ENCODE measurements around the gene MKRN2.

MKRN2 gene

GRCh38 chr3:12577379-12577778 is 20.5 kb downstream of the MKRN2 start:
- Histone ChIP-seq H3K36me3 (peaks cover 92 to 98% (median 96%) of the 10 kb centered on the region in 11 experiments), H3K4me3 (no peak overlapping the region), H3K4me2 (no peak overlapping the region), H3K9ac (no peak overlapping the region), H4K20me1 (peaks cover 14 to 72% (median 51%) of the 10 kb centered on the region in 11 experiments; a peak in 21 of 22 replicates), H3K9me3 (replicated peaks in 1 of 11) (peaks cover 9 to 20% (median 18%) of the 10 kb centered on the region in 11 experiments; a peak in 20 of 22 replicates), H3K27ac (no peak overlapping the region), H3K4me1 (peaks cover 15 to 32% (median 17%) of the 10 kb centered on the region in 10 experiments), H3K27me3 (no peaks in the 10 kb centered on the region)
- TF ChIP-seq Cebpa-rat (IDR thresholded peaks at IDR 0.05) = no peak

GRCh38 chr3:12578742-12579141 is 21.9 kb downstream of the MKRN2 start:
- TF ChIP-seq Cebpa-rat (IDR thresholded peaks at IDR 0.05) = no peak
- Histone ChIP-seq H3K27ac (peak overlapping the region in 5 of 11 experiments; percentile 21 to 65 (median 53); a peak in 5 of 22 replicates), H3K9me3 (replicated peaks in 1 of 11) (peaks cover 9 to 20% (median 18%) of the 10 kb centered on the region in 11 experiments; a peak in 20 of 22 replicates), H3K27me3 (no peaks in the 10 kb centered on the region), H3K4me3 (no peak overlapping the region), H3K4me1 (peaks cover 15 to 32% (median 17%) of the 10 kb centered on the region in 10 experiments), H3K4me2 (peak overlapping the region in 9 of 11 experiments; percentile 36 to 73 (median 69); a peak in 13 of 22 replicates), H3K9ac (no peak overlapping the region), H4K20me1 (peaks cover 16 to 81% (median 62%) of the 10 kb centered on the region in 11 experiments; a peak in 21 of 22 replicates), H3K36me3 (peaks cover 92 to 98% (median 96%) of the 10 kb centered on the region in 11 experiments)

- peaks cover 92 to 98% (median 96%) of the 10 kb centered on the region in 11 experiments for H3K36me3 ChIP-seq
- no peak for TF ChIP-seq Cebpa-rat (IDR thresholded peaks at IDR 0.05)
- H3K4me1 ChIP-seq = peaks cover 15 to 32% (median 17%) of the 10 kb centered on the region in 10 experiments
- H3K4me2 ChIP-seq = peak overlapping the region; percentile 36 to 73 (median 69)
- H3K9ac ChIP-seq = peak overlapping the region in 7 of 11 experiments; percentile 5 to 50 (median 23); a peak in 5 of 22 replicates
- H3K9me3 ChIP-seq (replicated peaks in 1 of 11) = peaks cover 9 to 20% (median 18%) of the 10 kb centered on the region in 11 experiments; a peak in 20 of 22 replicates
- no peak overlapping the region; a peak in 1 of 20 replicates for H3K4me3 ChIP-seq
- H4K20me1 ChIP-seq = peaks cover 23 to 81% (median 63%) of the 10 kb centered on the region in 11 experiments; a peak in 21 of 22 replicates
- H3K27ac ChIP-seq = peak overlapping the region in 10 of 11 experiments; percentile 27 to 71 (median 46); a peak in 16 of 22 replicates
- H3K27me3 ChIP-seq = no peaks in the 10 kb centered on the region
Observed at GRCh38 chr3:12579456-12579855, 22.6 kb downstream of the MKRN2 start.

- Histone ChIP-seq H3K9ac (peak overlapping the region in 7 of 11 experiments; percentile 5 to 50 (median 23); a peak in 5 of 22 replicates), H3K9me3 (replicated peaks in 1 of 11) (peaks cover 9 to 20% (median 18%) of the 10 kb centered on the region in 11 experiments; a peak in 20 of 22 replicates), H4K20me1 (peaks cover 27 to 81% (median 65%) of the 10 kb centered on the region in 11 experiments; a peak in 21 of 22 replicates), H3K27me3 (no peaks in the 10 kb centered on the region), H3K27ac (peak overlapping the region in 10 of 11 experiments; percentile 27 to 71 (median 46); a peak in 16 of 22 replicates), H3K4me2 (peak overlapping the region; percentile 36 to 73 (median 69)), H3K4me1 (peaks cover 15 to 32% (median 17%) of the 10 kb centered on the region in 10 experiments), H3K36me3 (peaks cover 92 to 98% (median 96%) of the 10 kb centered on the region in 11 experiments), H3K4me3 (no peak overlapping the region; a peak in 1 of 20 replicates)
- TF ChIP-seq Cebpa-rat (IDR thresholded peaks at IDR 0.05) = no peak
Observed at GRCh38 chr3:12579905-12580304, 23.0 kb downstream of the MKRN2 start.

GRCh38 chr3:12582730-12583129 is 25.8 kb downstream of the MKRN2 start:
- Histone ChIP-seq H3K27ac (no peak overlapping the region), H4K20me1 (peaks cover 41 to 96% (median 90%) of the 10 kb centered on the region in 11 experiments), H3K4me3 (no peak overlapping the region), H3K27me3 (no peaks in the 10 kb centered on the region), H3K36me3 (peaks cover 92 to 98% (median 96%) of the 10 kb centered on the region in 11 experiments), H3K4me2 (no peak overlapping the region), H3K9me3 (replicated peaks in 1 of 11) (peaks cover 0 to 6% (median 4%) of the 10 kb centered on the region in 11 experiments; a peak in 15 of 22 replicates), H3K4me1 (peaks cover 15 to 32% (median 17%) of the 10 kb centered on the region in 10 experiments), H3K9ac (no peak overlapping the region)
- TF ChIP-seq Cebpa-rat (IDR thresholded peaks at IDR 0.05) = no peak

- Histone ChIP-seq H3K27ac (no peak overlapping the region), H3K4me2 (no peak overlapping the region), H3K36me3 (peaks cover 92 to 98% (median 96%) of the 10 kb centered on the region in 11 experiments)
Observed at GRCh38 chr3:12583280-12583679, 26.4 kb downstream of the MKRN2 start.

GRCh38 chr3:12584083-12584482 is 27.2 kb downstream of the MKRN2 start:
- Histone ChIP-seq H3K27ac (no peak overlapping the region), H3K4me3 (no peak overlapping the region), H3K27me3 (no peaks in the 10 kb centered on the region), H4K20me1 (peaks cover 47 to 98% (median 93%) of the 10 kb centered on the region in 11 experiments), H3K36me3 (peaks cover 92 to 98% (median 96%) of the 10 kb centered on the region in 11 experiments), H3K4me1 (peaks cover 10 to 26% (median 11%) of the 10 kb centered on the region in 10 experiments), H3K9me3 (replicated peaks in 1 of 11) (no peaks in the 10 kb centered on the region), H3K9ac (no peak overlapping the region), H3K4me2 (no peak overlapping the region)
- TF ChIP-seq Cebpa-rat (IDR thresholded peaks at IDR 0.05) = no peak

More at GRCh38 chr3:12583280-12583679, 26.4 kb downstream of the MKRN2 start:
- H3K4me1 ChIP-seq = peaks cover 15 to 32% (median 17%) of the 10 kb centered on the region in 10 experiments
- H3K9ac ChIP-seq = no peak overlapping the region
- no peak for TF ChIP-seq Cebpa-rat (IDR thresholded peaks at IDR 0.05)
- H4K20me1 ChIP-seq = peaks cover 45 to 98% (median 92%) of the 10 kb centered on the region in 11 experiments
- no peaks in the 10 kb centered on the region for H3K27me3 ChIP-seq
- 0 out of 22 replicates have a peak, but pooled peaks cover 0 to under 1% (median 0%) of the 10 kb centered on the region in 11 experiments for H3K9me3 ChIP-seq (replicated peaks in 1 of 11)
- H3K4me3 ChIP-seq = no peak overlapping the region

GRCh38 chr3:12585181-12585580 is 28.3 kb downstream of the MKRN2 start:
- no peak for TF ChIP-seq Cebpa-rat (IDR thresholded peaks at IDR 0.05)
- peaks cover 96 to 98% (median 97%) of the 10 kb centered on the region in 11 experiments for H3K36me3 ChIP-seq

GRCh38 chr3:12585970-12586369 is 29.1 kb downstream of the MKRN2 start:
- TF ChIP-seq Cebpa-rat (IDR thresholded peaks at IDR 0.05) = no peak
- Histone ChIP-seq H3K4me1 (peaks cover 7 to 21% (median 9%) of the 10 kb centered on the region in 10 experiments; a peak in 18 of 20 replicates), H3K4me2 (no peak overlapping the region), H3K27ac (no peak overlapping the region), H3K36me3 (peaks cover 98 to 100% (median 99%) of the 10 kb centered on the region in 11 experiments), H3K27me3 (no peaks in the 10 kb centered on the region), H4K20me1 (peaks cover 51 to 99% (median 96%) of the 10 kb centered on the region in 11 experiments), H3K9me3 (replicated peaks in 1 of 11) (no peaks in the 10 kb centered on the region), H3K9ac (no peak overlapping the region), H3K4me3 (no peak overlapping the region)

More at GRCh38 chr3:12585181-12585580, 28.3 kb downstream of the MKRN2 start:
- Histone ChIP-seq H3K9me3 (replicated peaks in 1 of 11) (no peaks in the 10 kb centered on the region), H3K27me3 (no peaks in the 10 kb centered on the region), H3K4me2 (no peak overlapping the region), H3K4me1 (peaks cover 0 to 21% (median under 1%) of the 10 kb centered on the region in 10 experiments; a peak in 13 of 20 replicates), H3K27ac (no peak overlapping the region), H3K4me3 (no peak overlapping the region), H3K9ac (no peak overlapping the region), H4K20me1 (peaks cover 47 to 98% (median 93%) of the 10 kb centered on the region in 11 experiments)

Data from BLaER1 treated with 17β-estradiol and CSF1 and Interleukin-3, amounts not matched to agents 10 nM and 100 nM (cell line).